Measurements from ENCODE around the gene ZNF281.
"Not testable (repeated sequence)": the region's sequence is repeated elsewhere in the genome, so short reads cannot be mapped to it uniquely, and the experiment has no call there.

Gene ZNF281, protein sequence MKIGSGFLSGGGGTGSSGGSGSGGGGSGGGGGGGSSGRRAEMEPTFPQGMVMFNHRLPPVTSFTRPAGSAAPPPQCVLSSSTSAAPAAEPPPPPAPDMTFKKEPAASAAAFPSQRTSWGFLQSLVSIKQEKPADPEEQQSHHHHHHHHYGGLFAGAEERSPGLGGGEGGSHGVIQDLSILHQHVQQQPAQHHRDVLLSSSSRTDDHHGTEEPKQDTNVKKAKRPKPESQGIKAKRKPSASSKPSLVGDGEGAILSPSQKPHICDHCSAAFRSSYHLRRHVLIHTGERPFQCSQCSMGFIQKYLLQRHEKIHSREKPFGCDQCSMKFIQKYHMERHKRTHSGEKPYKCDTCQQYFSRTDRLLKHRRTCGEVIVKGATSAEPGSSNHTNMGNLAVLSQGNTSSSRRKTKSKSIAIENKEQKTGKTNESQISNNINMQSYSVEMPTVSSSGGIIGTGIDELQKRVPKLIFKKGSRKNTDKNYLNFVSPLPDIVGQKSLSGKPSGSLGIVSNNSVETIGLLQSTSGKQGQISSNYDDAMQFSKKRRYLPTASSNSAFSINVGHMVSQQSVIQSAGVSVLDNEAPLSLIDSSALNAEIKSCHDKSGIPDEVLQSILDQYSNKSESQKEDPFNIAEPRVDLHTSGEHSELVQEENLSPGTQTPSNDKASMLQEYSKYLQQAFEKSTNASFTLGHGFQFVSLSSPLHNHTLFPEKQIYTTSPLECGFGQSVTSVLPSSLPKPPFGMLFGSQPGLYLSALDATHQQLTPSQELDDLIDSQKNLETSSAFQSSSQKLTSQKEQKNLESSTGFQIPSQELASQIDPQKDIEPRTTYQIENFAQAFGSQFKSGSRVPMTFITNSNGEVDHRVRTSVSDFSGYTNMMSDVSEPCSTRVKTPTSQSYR

DNA sequence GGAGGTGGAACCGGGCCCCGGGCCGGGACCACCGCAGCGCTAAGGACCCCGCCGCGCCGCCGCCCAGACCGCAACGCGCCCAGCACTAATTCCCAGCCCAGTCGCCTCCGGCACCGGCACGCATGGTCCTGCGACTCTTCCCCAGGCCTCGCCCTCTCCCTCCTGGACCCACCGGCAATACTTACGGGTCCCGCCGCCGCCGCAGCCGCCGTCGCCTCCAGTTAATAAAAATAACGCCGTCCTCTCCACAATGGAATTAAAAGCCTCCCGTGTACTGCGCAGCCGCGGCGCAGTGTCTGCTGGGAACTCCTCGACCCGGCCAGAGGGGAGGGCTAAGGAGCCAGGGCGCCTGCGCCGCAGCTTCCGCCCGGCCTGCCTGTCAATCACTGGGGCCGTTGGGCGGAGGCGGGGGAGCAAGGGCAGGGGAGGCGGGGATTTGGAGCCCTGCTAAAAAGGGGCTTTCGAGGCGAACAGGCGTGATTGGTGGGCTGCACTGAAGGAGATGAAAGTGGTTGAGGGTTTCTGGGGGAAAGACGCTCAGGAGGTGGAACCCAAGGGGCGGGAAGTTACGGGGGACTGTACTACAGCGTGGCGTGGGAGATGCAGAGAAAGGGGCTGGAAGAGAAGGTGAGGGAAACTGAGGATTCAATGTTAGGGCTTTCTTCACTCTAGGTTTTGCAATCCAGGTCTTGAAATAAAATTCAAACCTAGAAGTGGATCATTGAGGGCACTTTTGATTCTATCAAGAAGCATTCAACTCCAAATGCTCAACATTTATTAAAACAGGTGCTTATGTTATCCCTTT lies at the start of gene ZNF281:
Gene ZNF281 (minus strand): TSS at position 276 of the 805 bp plus-strand sequence. CDS start 331 bp downstream, outside the sequence.
- FAIRE-seq (peak; percentile 87), DNase-seq (ENCODE audit: insufficient read length, low spot score) (peak; percentile 76)

DNA sequence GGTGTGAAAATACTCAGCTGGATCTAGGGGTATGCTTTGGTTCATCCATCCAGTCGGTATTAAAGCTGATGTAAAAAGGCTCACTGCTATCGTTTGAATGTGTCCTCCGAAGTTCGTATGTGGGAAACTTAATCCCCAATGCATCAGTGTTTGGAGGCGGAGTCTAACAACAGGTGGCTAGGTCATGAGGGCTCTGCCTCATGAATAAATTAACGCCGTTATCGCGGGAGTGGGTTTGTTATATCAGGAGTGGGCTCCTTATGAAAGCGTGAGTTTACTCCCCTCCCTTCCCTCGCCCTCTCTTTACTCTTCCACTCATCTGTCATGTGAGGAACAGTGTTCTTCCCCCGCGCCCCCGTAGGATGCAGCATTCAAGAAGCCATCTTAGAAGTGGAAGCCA lies 48.9 kb upstream of the ZNF281 start:
- no peak for DNase-seq (ENCODE audit: insufficient read length, low spot score)
- no peak for FAIRE-seq

DNA sequence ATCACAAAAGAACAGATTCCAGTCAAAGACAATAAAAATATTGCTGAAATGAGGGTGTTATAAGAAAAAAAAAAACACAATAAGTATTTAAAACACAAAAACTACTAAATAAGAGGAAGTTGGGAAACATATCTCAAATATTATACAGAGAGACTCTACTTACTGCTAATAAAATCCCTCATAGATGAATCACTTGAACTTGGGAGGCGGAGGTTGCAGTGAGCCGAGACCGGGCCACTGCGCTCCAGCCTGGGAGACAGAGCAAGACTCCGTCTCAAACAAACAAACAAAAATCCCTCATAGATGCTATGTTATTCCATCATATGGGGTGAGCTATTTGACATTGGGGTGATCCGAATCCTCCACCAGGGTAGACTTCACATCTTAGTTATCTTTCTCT lies 48.0 kb upstream of the ZNF281 start:
- DNase-seq (ENCODE audit: insufficient read length, low spot score) (no peak), FAIRE-seq (no peak)

DNA sequence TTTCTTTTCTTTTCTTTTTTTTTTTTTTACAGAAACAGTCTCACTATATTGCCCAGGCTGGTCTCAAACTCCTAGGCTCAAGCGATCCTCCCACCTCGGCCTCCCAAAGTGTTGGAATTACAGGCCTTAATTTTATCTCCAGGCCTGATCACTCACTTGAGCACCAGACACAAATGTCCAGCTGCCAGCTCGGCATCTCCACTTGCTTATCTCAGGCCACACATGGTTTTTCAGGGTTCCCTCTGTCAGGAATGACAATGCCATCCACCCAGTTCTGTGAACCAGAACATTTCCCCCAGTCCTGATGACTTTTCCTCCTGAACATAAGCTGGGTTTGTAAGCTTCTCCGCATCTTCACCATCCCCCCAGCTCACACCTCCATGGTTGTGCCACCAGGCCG lies 44.6 kb upstream of the ZNF281 start:
- FAIRE-seq (no peak), DNase-seq (ENCODE audit: insufficient read length, low spot score) (no peak)

DNA sequence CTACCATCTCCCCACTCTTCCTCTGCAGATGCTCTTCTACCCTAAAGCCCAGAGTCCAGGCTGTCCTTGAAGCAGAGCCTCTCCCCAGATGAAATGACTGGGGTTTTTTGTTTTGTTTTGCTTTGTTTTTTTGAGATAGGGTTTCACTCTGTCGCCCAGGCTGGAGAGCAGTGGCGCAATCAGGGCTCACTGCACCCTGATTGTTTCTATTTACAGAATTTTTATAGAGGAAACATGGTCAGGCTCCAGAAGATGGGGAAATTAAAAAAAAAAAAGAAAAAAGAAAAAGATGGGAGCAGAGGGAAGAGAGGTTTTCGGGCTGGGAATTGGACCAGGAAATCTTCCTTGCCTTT lies 43.7 kb upstream of the ZNF281 start:
- no peak for FAIRE-seq
- no peak for DNase-seq (ENCODE audit: insufficient read length, low spot score)

DNA sequence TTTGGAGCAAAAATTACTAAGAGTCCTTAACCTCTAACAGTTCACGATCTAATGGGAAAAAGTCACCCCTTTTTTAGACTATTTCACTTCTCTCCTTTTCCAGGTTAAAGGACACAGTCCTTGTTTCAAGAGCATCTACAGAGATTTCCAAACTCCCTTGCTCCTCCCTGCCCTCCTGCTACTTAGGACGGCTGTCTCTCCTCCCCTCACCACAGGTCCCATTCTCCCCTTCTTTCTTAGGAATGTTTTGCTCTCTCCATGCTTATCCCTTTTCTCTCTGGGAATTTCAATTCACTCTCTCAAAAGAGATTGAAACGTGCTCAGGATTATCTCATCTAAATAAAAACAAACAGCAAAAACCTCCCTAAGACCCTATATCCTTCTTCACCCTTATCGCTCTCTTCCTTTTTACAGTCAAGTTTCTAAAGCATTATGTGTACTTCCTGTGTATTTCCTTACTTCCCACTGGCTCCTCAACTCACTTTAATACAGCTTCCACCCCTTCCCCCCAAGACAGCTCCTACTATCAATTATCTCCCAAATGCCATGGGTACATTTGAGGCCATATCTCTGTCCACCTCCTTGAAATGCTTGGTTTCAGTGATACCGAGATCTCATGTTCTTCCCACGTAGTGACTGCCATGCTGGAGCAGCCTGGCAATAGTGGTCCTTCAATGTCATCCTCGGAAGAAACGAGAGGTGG lies 43.2 kb upstream of the ZNF281 start:
- DNase-seq (ENCODE audit: insufficient read length, low spot score) (no peak), FAIRE-seq (no peak)

DNA sequence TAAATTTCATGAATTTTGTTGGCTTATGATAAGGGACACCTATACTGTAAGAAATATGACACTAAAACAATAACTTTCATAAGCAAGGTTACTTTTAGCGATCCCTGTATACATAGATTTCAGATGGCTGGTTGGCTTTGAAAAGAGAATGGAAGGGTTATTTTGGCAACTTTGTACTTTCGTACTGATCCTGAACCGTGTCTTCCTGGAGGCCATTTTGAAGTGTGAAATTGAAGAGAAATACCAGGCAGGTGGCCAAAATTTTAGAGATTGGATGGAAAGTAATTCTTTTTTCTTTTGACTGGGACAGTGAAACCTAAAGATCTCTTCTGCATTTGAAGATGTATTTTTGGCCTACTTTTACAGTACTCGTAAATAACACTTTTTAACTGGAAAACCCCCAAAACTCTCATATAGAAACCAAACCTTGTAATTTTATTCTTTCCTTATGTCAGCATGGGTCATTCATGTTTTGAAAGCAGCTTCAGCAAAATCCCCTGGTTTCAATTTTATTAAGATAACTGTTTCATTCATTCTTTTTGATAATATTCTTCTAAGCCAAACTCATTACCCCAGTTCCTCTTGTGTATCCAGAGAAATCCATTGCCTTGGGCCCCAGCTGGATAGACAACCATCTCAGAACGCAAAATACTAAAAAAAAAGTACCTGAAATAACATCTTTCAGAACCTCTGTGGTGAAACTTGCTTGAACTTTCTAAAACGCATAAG lies 38.4 kb upstream of the ZNF281 start:
- DNase-seq (ENCODE audit: insufficient read length, low spot score) (peak; percentile 21), FAIRE-seq (peak; percentile 74)

DNA sequence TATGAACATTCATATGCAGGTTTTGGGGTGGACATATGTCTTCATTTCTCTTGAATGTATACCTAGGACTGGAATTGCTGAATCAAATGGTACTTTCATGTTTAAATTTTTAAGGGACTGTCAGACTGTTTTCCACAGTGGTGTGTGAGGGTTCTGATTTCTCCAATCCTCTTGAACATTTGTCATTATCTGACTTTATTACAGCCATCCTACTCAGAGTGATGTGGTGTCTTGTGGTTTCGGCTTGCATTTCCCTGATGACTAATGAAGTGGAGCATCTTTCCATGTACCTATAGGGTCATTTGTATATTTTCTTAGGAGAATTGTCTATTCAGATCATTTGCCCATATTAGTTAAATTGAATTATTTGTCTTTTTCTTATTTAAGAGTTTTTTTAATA lies 35.4 kb upstream of the ZNF281 start:
- FAIRE-seq: no peak
- no peak for DNase-seq (ENCODE audit: insufficient read length, low spot score)

DNA sequence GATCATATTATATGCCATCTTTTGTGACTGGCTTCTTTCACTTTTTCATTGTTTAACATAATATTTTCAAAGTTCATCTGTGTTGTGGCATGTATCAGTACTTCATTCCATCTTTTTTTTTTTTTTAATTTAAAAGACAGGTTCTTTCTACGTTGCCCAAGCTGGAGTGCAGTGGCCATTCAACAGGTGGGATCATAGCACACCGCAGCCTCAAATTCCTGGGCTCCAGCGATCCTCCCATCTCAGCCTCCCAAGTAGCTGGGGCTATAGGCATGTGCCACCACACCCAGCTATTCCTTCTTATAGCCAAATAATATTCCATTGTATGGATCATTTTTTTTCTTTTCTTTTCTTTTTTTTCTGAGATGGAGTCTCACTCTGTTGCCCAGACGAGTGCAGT lies 34.6 kb upstream of the ZNF281 start:
- FAIRE-seq (no peak), DNase-seq (ENCODE audit: insufficient read length, low spot score) (no peak)

DNA sequence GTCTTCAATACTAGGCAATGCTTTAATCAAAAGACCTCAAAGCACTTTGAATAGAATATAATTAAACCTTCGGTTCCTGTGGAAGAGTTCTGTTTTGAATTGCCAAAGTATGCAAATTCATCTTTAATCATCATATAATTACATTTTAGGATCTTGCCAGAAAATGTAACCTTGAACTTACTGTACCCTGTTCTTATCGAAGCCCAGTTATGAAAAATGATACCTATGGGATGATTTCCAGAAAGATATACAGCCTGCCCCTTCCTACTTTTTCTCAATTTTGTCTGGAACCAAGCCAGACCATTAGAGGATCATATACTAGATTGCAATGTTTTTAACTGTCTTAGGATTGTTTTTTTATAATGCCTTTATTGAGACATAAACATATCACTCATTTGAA lies 34.0 kb upstream of the ZNF281 start:
- no peak for FAIRE-seq
- no peak for DNase-seq (ENCODE audit: insufficient read length, low spot score)

DNA sequence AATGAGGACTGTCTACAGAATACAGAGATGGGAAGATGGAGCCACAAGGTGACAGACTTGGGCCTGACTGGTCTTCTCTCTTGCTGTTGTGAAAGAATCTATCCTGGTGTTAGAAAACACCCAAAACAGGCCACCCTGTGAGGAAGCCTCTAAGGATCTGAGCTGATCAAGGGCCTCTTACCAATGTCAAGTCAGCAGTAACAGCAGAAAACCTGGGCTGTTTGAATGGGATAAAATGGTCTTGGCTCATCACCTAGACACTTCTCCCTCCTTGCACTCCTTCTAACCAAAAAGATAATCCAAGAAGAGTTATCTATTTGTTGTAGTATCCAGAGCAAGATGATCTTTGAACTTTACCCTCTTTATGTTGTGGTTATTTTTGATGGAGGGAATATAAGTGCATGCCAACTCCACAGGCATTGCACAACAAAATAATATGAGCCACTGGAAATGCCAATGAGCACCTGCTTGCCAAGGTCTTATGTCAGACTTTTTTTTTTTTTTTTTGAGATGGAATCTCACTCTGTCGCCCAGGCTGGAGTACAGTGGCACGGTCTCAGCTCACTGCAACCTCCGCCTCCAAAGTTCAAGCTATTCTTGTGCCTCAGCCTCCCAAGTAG lies 32.8 kb upstream of the ZNF281 start:
- DNase-seq (ENCODE audit: insufficient read length, low spot score): no peak
- FAIRE-seq: no peak

DNA sequence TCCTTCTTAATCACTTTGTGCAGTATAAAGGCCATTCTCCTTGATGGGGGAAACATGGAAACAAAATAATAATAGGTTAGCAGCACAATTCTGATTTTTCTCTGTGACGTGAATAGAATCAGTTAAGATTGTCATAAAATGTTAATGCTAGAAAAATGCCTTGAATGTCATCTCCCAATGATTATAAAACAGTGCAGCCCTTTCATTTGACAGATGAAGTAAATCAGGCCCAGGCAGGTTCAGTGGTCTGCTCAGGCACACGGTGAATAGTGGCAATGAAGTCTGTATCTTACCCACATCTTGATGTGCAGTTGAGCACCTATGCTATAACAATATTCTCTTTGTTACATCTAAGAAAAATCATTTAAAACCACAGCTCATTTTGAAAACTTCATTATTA lies 32.2 kb upstream of the ZNF281 start:
- no peak for DNase-seq (ENCODE audit: insufficient read length, low spot score)
- no peak for FAIRE-seq

DNA sequence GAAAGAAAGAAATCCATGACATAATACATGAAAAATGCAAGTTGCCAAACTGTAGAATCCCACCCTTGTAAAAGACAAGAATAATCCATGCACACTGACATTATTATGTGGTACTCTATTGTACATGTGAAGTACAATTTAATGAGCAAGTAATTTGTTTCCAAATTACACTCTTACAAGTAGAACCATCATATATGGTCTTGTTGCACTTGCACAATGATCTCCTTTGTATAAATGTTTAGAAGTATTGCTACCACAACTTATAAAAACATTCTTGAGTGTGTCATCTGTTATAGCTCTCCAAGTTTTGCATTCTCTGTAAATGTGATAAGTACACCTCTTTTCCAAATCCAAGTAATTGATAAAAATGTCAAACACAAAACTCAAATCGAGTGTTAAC lies 29.1 kb upstream of the ZNF281 start:
- DNase-seq (ENCODE audit: insufficient read length, low spot score): no peak
- FAIRE-seq: peak; percentile 11

DNA sequence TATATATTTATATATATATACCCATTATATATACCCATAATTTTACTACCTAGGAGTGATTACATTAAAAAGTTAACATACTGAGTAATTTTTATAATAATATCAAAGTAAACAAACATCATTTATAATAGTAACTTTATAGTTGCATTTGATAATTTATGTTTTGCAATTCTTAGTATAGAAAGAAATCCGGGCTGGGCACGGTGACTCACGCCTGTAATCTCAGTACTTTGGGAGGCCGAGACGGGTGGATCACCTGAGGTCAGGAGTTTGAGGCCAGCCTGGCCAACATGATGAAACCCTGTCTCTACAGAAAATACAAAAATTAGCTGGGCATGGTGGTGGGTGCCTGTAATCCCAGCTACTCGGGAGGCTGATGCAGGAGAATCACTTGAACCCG lies 28.6 kb upstream of the ZNF281 start:
- FAIRE-seq; DNase-seq (ENCODE audit: insufficient read length, low spot score): not testable (repeated sequence)

DNA sequence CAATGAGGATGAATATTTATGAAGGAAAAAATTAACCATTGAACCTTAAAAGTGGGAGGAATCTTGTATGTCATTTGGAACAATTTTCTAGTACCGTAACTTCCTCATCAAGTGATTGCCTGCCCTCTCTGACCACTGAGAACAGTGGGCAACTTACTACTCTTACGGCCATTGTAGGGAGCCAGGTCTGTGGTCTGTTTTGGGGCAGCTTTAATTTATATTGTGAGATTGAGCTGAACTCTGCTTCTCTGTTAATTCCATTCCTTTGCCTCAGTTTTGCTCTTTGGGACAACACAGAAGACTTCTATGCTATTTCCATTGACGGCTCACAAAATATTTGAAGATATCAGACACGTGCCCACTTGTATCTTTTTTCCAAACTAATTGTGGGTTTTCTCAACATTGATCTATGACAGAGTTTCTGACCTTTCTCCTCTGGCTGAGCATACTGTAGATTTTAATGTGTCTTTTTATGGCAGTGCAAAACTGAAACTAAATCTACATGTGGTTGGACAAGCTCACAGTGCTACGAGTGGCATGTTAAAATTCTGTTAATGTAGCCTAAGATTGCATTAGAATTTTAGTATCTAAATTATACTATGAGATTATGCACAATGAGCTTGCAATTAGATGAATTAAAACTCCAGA lies 27.8 kb upstream of the ZNF281 start:
- FAIRE-seq: peak; percentile 94
- no peak for DNase-seq (ENCODE audit: insufficient read length, low spot score)

DNA sequence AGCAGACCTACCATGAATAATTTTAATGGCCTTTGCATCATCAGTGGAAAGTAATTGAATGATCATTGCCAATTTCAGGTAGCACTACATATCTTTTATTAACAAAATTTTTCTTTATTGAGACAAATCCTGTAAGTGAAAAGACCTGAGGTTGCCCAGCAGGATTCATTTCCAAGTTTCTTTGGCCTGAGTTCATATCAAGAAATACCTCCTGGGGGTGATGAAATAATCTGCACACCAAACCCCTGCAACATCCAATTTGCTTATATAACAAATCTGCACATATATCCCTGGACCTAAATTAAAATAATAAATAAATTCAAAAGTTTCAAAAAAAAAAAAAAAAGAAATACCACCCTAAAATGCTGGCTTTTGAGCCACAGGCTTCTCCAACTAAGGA lies 27.3 kb upstream of the ZNF281 start:
- no peak for DNase-seq (ENCODE audit: insufficient read length, low spot score)
- no peak for FAIRE-seq

DNA sequence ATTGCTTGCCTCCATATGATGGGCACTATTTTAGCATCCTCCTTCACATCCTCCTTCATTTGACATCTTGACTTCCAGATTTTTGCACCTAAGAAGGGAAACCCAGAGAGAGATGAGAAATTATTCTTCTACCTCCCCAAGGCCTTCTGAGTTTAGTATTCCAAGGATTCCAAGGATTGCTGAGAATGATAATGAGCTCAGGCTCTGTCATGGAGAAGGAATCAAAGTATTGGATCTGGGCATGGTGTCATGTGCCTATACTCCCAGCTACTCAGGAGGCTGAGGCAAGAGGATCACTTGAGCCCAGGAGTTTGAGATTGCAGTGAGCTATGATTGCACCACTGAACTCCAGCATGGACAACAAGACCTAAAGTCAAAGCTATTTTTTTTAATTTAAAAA lies 26.6 kb upstream of the ZNF281 start:
- FAIRE-seq: no peak
- DNase-seq (ENCODE audit: insufficient read length, low spot score): no peak

DNA sequence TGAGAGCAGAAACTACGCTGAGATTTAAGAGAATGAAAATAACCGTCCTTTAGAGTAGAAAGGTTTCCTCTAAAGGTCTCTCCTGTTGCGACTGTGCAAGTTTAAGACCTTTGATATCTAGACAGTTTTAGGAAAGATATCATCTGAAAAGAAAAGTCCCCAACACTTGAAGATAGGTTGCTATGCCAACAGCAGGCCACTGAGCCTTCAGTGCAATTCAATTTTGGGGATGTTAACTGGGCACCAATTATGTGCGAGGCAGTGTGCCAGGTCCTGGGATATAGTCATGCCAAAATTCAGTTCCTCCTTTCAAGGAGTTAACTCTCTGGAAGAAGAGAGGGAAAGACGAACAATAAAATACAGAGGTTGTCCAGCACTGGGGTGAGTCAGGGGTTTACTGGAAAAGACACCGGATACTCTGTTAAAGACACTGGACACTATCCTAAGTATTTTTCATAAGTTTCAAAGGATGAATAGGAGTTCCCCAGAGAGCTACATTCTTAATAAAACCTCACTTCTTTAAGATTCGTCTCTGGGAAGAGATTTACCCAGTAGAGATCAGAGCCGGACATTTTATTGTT lies 25.5 kb upstream of the ZNF281 start:
- DNase-seq (ENCODE audit: insufficient read length, low spot score) (no peak), FAIRE-seq (no peak)

DNA sequence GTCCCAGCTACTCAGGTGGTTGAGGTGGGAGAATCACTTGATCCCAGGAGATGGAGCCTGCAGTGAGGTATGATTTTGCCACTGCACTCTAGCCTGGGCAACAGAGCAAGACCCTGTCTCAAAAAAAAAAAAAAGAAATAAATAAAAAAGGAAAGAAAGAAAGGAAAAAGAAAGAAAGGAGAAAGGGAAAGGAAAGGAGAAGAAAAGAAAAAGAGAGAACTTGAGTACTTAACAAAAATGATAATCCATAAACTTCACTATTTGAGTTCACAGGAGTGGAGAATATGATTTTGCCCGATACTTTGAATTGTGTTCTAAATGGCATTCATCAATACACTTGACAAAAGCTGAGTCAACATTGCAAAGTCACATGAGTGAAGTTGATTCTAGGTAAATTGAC lies 23.8 kb upstream of the ZNF281 start:
- FAIRE-seq (no peak), DNase-seq (ENCODE audit: insufficient read length, low spot score) (no peak)
